Left renal pelvis (tissue), 4 donors: Measurements from ENCODE around the gene EPN2. TPM values are rescaled to one million over a fixed set of nuclear protein-coding genes. Genes with fewer than 3 reads are reported as not detected.
A peak's percentile ranks its signal among the peaks of the same experiment; 100 is the strongest.

ENCODE experiments used
- DNase-seq, 4 donors: peaks; one replicate each; pipeline ENCODE4 v3.0.0-alpha.2; 2013; ENCODE audit warnings: low read depth in 4 of 4, low spot score in 3 of 4
- polyA plus RNA-seq, 4 donors: library from polyadenylated mRNA; unstranded; fragments of 120-200 nt; gene quantifications; one replicate each; pipeline ENCODE4 v1.2.1, GENCODE V29; 2013; ENCODE audit not compliant: insufficient read length in 4 of 4

Gene EPN2
- polyA plus RNA-seq, 4 donors, result 47.1 to 54.7 (median 48.5) TPM

GRCh38 chr17:19376811-19377210, 139.6 kb downstream of the EPN2 start:
- DNase-seq, result no peak

- peak; percentile 95 to 98 (median 96) for DNase-seq
Measured at GRCh38 chr17:19377602-19378415, 140.6 kb downstream of the EPN2 start.

DNA sequence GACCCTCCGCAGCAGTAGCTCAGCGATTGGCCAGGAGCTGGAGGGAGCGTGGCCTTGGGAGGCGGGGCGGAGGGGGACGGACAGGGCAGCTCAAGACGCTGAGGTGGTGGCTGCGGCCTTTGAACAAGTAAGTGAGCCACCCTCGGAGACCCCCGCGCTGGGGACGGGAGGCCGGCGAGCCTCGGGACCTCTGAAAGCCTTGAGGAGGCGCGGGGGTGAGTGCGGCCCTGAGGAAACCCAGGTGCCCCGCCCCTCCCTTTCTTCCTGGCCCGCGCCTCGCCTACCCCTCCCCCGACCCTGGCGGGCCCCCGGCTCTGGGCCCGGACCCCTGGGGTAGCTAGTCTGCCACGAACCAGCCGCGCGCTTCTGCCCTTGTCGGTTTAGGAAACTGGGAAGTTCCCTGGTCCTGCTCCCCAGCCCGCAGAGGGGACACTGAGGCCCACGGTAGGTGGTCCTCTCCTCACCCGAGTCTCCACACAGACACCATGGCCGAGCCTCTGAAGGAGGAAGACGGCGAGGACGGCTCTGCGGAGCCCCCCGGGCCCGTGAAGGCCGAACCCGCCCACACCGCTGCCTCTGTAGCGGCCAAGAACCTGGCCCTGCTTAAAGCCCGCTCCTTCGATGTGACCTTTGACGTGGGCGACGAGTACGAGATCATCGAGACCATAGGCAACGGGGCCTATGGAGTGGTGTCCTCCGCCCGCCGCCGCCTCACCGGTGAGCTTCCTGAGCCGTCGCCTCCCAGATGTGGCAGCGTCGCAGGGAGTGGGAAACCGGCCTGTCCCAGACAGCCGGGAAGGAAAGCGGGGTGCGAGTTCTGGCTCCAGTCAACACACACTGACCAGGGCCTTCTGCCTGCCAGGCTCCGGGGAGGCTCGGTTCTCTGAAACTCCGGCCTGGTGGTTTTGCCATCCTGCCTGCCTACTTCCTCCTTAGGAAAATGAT, 141.5 kb downstream of the EPN2 start, which contains the start of gene MAPK7:
MAPK7 (plus strand) TSS at position 83 of the 945 bp plus-strand sequence; CDS start at position 486, 403 bp downstream.
- no peak for DNase-seq

GRCh38 chr17:19379361-19380065, 142.3 kb downstream of the EPN2 start:
- no peak for DNase-seq

- DNase-seq, result no peak
Measured at GRCh38 chr17:19380481-19381301, 143.5 kb downstream of the EPN2 start.

DNA sequence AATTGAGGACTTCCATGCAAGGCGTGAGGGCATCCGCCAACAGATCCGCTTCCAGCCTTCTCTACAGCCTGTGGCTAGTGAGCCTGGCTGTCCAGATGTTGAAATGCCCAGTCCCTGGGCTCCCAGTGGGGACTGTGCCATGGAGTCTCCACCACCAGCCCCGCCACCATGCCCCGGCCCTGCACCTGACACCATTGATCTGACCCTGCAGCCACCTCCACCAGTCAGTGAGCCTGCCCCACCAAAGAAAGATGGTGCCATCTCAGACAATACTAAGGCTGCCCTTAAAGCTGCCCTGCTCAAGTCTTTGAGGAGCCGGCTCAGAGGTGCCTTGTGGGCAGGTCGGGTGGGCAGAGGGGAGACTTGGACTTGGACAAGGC, 144.2 kb downstream of the EPN2 start:
- DNase-seq, result no peak

GRCh38 chr17:19381741-19382444, 144.7 kb downstream of the EPN2 start:
- DNase-seq, result no peak

DNA sequence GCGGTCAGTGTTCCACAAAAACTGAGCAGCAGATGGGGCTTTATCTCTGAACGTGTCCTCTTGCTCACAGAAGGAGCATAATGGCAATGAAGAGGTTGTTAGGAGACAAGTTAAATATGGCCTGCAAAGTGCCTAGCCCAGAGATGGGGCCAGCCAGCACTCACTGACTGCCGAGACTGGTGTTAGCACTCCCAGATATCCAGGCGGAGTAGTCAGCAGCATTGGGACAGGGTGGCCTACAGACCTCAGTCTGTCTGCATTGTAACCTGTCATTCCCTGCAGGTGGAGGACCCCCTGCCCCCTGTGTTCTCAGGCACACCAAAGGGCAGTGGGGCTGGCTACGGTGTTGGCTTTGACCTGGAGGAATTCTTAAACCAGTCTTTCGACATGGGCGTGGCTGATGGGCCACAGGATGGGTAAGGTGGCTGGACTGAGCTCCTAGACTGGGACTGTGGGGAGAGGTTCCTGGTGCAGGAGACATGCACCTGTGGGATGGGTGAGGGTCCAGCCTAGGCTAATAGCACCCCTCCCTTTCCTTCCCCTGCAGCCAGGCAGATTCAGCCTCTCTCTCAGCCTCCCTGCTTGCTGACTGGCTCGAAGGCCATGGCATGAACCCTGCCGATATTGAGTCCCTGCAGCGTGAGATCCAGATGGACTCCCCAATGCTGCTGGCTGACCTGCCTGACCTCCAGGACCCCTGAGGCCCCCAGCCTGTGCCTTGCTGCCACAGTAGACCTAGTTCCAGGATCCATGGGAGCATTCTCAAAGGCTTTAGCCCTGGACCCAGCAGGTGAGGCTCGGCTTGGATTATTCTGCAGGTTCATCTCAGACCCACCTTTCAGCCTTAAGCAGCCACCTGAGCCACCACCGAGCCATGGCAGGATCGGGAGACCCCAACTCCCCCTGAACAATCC, 145.6 kb downstream of the EPN2 start:
- DNase-seq, result no peak

GRCh38 chr17:19383681-19384470, 146.7 kb downstream of the EPN2 start:
- DNase-seq, result no peak

- DNase-seq, result peak in 2 of 4 donors; percentile 72 to 81
Measured at GRCh38 chr17:19384723-19385391, 147.7 kb downstream of the EPN2 start.

- DNase-seq, result no peak
Measured at GRCh38 chr17:19385521-19385983, 148.4 kb downstream of the EPN2 start.

Other genes with a start within 250 kb of the EPN2 start
- gene FAM83G, start 232.6 kb upstream of the EPN2 start, polyA plus RNA-seq, result 1 to 10 TPM in 3 of 4 donors, under 1 TPM in 1; 0.91 to 8.1 (median 6.0) TPM
- 1 to 10 TPM; 2.4 to 6.5 (median 5.0) TPM for gene GRAP, start 190.4 kb upstream of the EPN2 start, polyA plus RNA-seq
- gene GRAPL, start 109.8 kb upstream of the EPN2 start, polyA plus RNA-seq, result 1 to 10 TPM in 3 of 4 donors, under 1 TPM in 1; 0.98 to 7.0 (median 3.4) TPM
- 10 to 100 TPM; 16.9 to 47.9 (median 31.1) TPM for gene B9D1, start 125.4 kb downstream of the EPN2 start, polyA plus RNA-seq
- 10 to 100 TPM; 22.0 to 33.1 (median 27.7) TPM for gene MAPK7, start 141.1 kb downstream of the EPN2 start, polyA plus RNA-seq
- 100 to 1,000 TPM; 182 to 872 (median 269) TPM for gene MFAP4, start 149.8 kb downstream of the EPN2 start, polyA plus RNA-seq
- 1 to 10 TPM in 1 of 4 donors, under 1 TPM in 3; 0.68 to 1.4 (median 0.76) TPM for gene RNF112, start 173.9 kb downstream of the EPN2 start, polyA plus RNA-seq